H9 (cell line): ENCODE data around the gene TMIE. TPM values are rescaled to one million over a fixed set of nuclear protein-coding genes. Genes with fewer than 3 reads are reported as not detected.
A peak's percentile ranks its signal among the peaks of the same experiment; 100 is the strongest.

Experiments used
- DNase-seq: peaks from one replicate; pipeline ENCODE4 v3.0.0-alpha.2; 2017
- H2AFZ ChIP-seq: one replicate; pipeline ENCODE4 v1.6.1; 2013; ENCODE audit warnings: mild to moderate bottlenecking, low read length, control low read depth, moderate library complexity
- H2AK5ac ChIP-seq: 2 replicates; pipeline ENCODE4 v1.6.1; 2013; ENCODE audit warnings: low read length, control low read depth, mixed read lengths; ENCODE audit not compliant: insufficient read length
- H2BK120ac ChIP-seq: one replicate; pipeline ENCODE4 v1.6.1; 2013; ENCODE audit warnings: low read depth, mild to moderate bottlenecking, low read length, control low read depth, inconsistent platforms; ENCODE audit not compliant: poor library complexity, severe bottlenecking
- H2BK12ac ChIP-seq: 2 replicates; pipeline ENCODE4 v1.6.1; 2013; ENCODE audit warnings: low read length, control low read depth, mixed read lengths, low read depth; ENCODE audit not compliant: insufficient read length
- H2BK15ac ChIP-seq: 2 replicates; pipeline ENCODE4 v1.6.1; 2013; ENCODE audit warnings: low read depth, low read length, control low read depth
- H2BK20ac ChIP-seq: one replicate; pipeline ENCODE4 v1.6.1; 2013; ENCODE audit warnings: low read depth, mild to moderate bottlenecking, low read length, control low read depth, inconsistent platforms; ENCODE audit not compliant: poor library complexity, severe bottlenecking
- H2BK5ac ChIP-seq: 2 replicates; pipeline ENCODE4 v1.6.1; 2013; ENCODE audit warnings: low read length, control low read depth, mixed read lengths; ENCODE audit not compliant: insufficient read length
- H3K14ac ChIP-seq: 2 replicates; pipeline ENCODE4 v1.6.1; 2013; ENCODE audit warnings: low read length, control low read depth; ENCODE audit not compliant: insufficient read depth
- H3K18ac ChIP-seq: 2 replicates; pipeline ENCODE4 v1.6.1; 2013; ENCODE audit warnings: low read depth, mild to moderate bottlenecking, mixed read lengths, low read length, control low read depth; ENCODE audit not compliant: insufficient read length
- H3K23ac ChIP-seq: 2 replicates; pipeline ENCODE4 v1.6.1; 2013; ENCODE audit warnings: low read length, control low read depth, mixed read lengths, low read depth; ENCODE audit not compliant: insufficient read length
- H3K23me2 ChIP-seq: 2 replicates; pipeline ENCODE4 v1.6.1; 2013; ENCODE audit warnings: low read depth, mild to moderate bottlenecking, mixed read lengths, low read length, control low read depth; ENCODE audit not compliant: insufficient read length, poor library complexity, severe bottlenecking
- H3K27ac ChIP-seq: 2 replicates; pipeline ENCODE4 v1.5.1; 2013; ENCODE audit warnings: low read length, control low read depth, mixed read lengths, low read depth; ENCODE audit not compliant: insufficient read length
- H3K27me3 ChIP-seq: 2 replicates; pipeline ENCODE4 v1.6.1; 2013; ENCODE audit warnings: low read length, control low read depth, inconsistent platforms; ENCODE audit not compliant: insufficient read depth
- H3K4ac ChIP-seq: 2 replicates; pipeline ENCODE4 v1.6.1; 2013; ENCODE audit warnings: low read depth, mild to moderate bottlenecking, control low read depth, inconsistent platforms, low read length, moderate library complexity
- H3K4me1 ChIP-seq: 2 replicates; pipeline ENCODE4 v1.6.1; 2013; ENCODE audit warnings: low read length, control low read depth, inconsistent platforms; ENCODE audit not compliant: insufficient read depth
- H3K4me2 ChIP-seq: 2 replicates; pipeline ENCODE4 v1.6.1; 2013; ENCODE audit warnings: low read length, control low read depth, mixed read lengths; ENCODE audit not compliant: insufficient read length, insufficient read depth
- H3K56ac ChIP-seq: 2 replicates; pipeline ENCODE4 v1.6.1; 2013; ENCODE audit warnings: low read depth, mild to moderate bottlenecking, mixed read lengths, low read length, control low read depth; ENCODE audit not compliant: insufficient read length
- H3K79me1 ChIP-seq: 2 replicates; pipeline ENCODE4 v1.6.1; 2013; ENCODE audit warnings: low read depth, mild to moderate bottlenecking, moderate library complexity, low read length, control low read depth, inconsistent platforms; ENCODE audit not compliant: insufficient read depth, poor library complexity, severe bottlenecking
- H3K79me2 ChIP-seq: 2 replicates; pipeline ENCODE4 v1.6.1; 2013; ENCODE audit warnings: low read length, control low read depth, inconsistent platforms; ENCODE audit not compliant: insufficient read depth
- H3K9ac ChIP-seq: 2 replicates; pipeline ENCODE4 v1.6.1; 2013; ENCODE audit warnings: low read length, control low read depth, mixed read lengths; ENCODE audit not compliant: insufficient read length; ENCODE audit errors: extremely low read depth
- H3K9me3 ChIP-seq: one replicate; pipeline ENCODE4 v1.6.1; 2013; ENCODE audit warnings: low read depth, low read length, inconsistent platforms; ENCODE audit not compliant: control insufficient read depth
- H3T11ph ChIP-seq: one replicate; pipeline ENCODE4 v1.6.1; 2013; ENCODE audit warnings: mild to moderate bottlenecking, low read length, control low read depth, inconsistent platforms
- H4K20me1 ChIP-seq: one replicate; pipeline ENCODE4 v1.6.1; 2013; ENCODE audit not compliant: control insufficient read depth, insufficient read length, insufficient read depth
- H4K5ac ChIP-seq: 2 replicates; pipeline ENCODE4 v1.6.1; 2013; ENCODE audit warnings: low read depth, mild to moderate bottlenecking, mixed read lengths, low read length, control low read depth; ENCODE audit not compliant: insufficient read length
- H4K8ac ChIP-seq: replicated peaks from 2 replicates; pipeline ENCODE4 v1.6.1; 2013; ENCODE audit warnings: low read length, control low read depth, mixed read lengths, low read depth; ENCODE audit not compliant: insufficient read length
- H4K91ac ChIP-seq: 2 replicates; pipeline ENCODE4 v1.6.1; 2013; ENCODE audit warnings: low read depth, mild to moderate bottlenecking, moderate library complexity, mixed read lengths, low read length, control low read depth; ENCODE audit not compliant: insufficient read length
- H3K27ac Mint-ChIP-seq, 3 experiments: 2 replicates in 2 of 3; 3 replicates in 1 of 3; pipeline ENCODE4 v1.8.0; 2020 to 2021; ENCODE audit warnings: mixed read lengths in 3 of 3, mild to moderate bottlenecking in 1 of 3, moderate library complexity in 1 of 3
- H3K27me3 Mint-ChIP-seq: 2 replicates; pipeline ENCODE4 v1.8.0; 2021; ENCODE audit warnings: low read depth, mild to moderate bottlenecking, moderate library complexity, mixed read lengths
- H3K36me3 Mint-ChIP-seq, 3 experiments: 2 replicates in 2 of 3; 3 replicates in 1 of 3; pipeline ENCODE4 v1.8.0; 2020 to 2021; ENCODE audit warnings: low read depth in 3 of 3, mixed read lengths in 3 of 3; ENCODE audit not compliant: insufficient read depth in 1 of 3
- H3K4me1 Mint-ChIP-seq, 2 experiments: 2 replicates each; pipeline ENCODE4 v1.8.0; 2020; ENCODE audit warnings: mixed read lengths in 2 of 2
- H3K4me3 Mint-ChIP-seq, 2 experiments: 2 replicates in 1 of 2; 3 replicates in 1 of 2; pipeline ENCODE4 v1.8.0; 2020 to 2021; ENCODE audit warnings: mild to moderate bottlenecking in 2 of 2, mixed read lengths in 2 of 2, moderate library complexity in 1 of 2
- H3K9me3 Mint-ChIP-seq, 2 experiments: 2 replicates in 1 of 2; 3 replicates in 1 of 2; pipeline ENCODE4 v1.8.0; 2020; ENCODE audit warnings: mild to moderate bottlenecking in 2 of 2, mixed read lengths in 2 of 2, moderate library complexity in 1 of 2
- CTCF ChIP-seq: fragments of 200-600 bp; sonication (generic); conservative IDR thresholded peaks from 3 replicates; pipeline ENCODE4 v1.8.0; 2021; ENCODE audit warnings: antibody characterized with exemption, mild to moderate bottlenecking
- WGBS: extraction: QIAGEN DNeasy Blood & Tissue Kit; methylation state at CpG from one replicate; pipeline ENCODE4 v1.1.7; 2013; ENCODE audit warnings: missing lambda C conversion rate, low lambda C conversion rate, mixed read lengths; ENCODE audit not compliant: insufficient read length; ENCODE audit errors: extremely low coverage; 5-methylcytosine and 5-hydroxymethylcytosine counted together
- total RNA-seq: library from RNA; stranded (reverse); gene quantifications from 2 replicates; pipeline ENCODE4 v1.2.1, GENCODE V29; 2021

The TMIE gene
- total RNA-seq, 1 experiment from 2014 or later = 0.63 TPM

- no peak overlapping the region for H3K4ac ChIP-seq
- Mint-ChIP-seq H3K9me3 (no peaks in the 10 kb centered on the region), H3K27me3 (no peaks in the 10 kb centered on the region; the same call in none of the 2 replicates), H3K27ac (peak overlapping the region in 1 of 3 experiments; percentile 18; a peak in 3 of 7 replicates), H3K36me3 (no peaks in the 10 kb centered on the region), H3K4me3 (no peak overlapping the region), H3K4me1 (peaks cover 11 to 12% of the 10 kb centered on the region in 2 experiments)
- no peak overlapping the region for H3K56ac ChIP-seq
- no CpG with 5 or more reads among the region's 8 CpGs for WGBS
- no peak overlapping the region for H3K4me2 ChIP-seq
- no peaks in the 10 kb centered on the region for H3K23me2 ChIP-seq
- TF ChIP-seq CTCF = no peak
- H2AFZ ChIP-seq = no peak overlapping the region
- H3K9ac ChIP-seq = no peak overlapping the region
- H2AK5ac ChIP-seq = no peak overlapping the region
- H4K8ac ChIP-seq = no peak overlapping the region
- H3K79me1 ChIP-seq = no peaks in the 10 kb centered on the region
- no peak overlapping the region for H3K18ac ChIP-seq
- H3T11ph ChIP-seq = no peak overlapping the region
- H3K4me1 ChIP-seq = no peaks in the 10 kb centered on the region; the same call in 1 of the 2 replicates
- no peak overlapping the region for H2BK15ac ChIP-seq
- DNase-seq = peak; percentile 22
- H4K20me1 ChIP-seq = no peaks in the 10 kb centered on the region
- no peak overlapping the region for H2BK12ac ChIP-seq
- no peak overlapping the region for H2BK5ac ChIP-seq
- H3K14ac ChIP-seq = no peak overlapping the region
- no peak overlapping the region for H2BK120ac ChIP-seq
- H3K23ac ChIP-seq = no peak overlapping the region
- H3K79me2 ChIP-seq = no peaks in the 10 kb centered on the region
- no peak overlapping the region for H4K5ac ChIP-seq
- H2BK20ac ChIP-seq = no peak overlapping the region
- no peaks in the 10 kb centered on the region for H3K9me3 ChIP-seq
- no peak overlapping the region for H3K27ac ChIP-seq
- H3K27me3 ChIP-seq = no peaks in the 10 kb centered on the region
- H4K91ac ChIP-seq = no peak overlapping the region
Measured at GRCh38 chr3:46668116-46668515, 33.1 kb upstream of the TMIE start.
